ENCODE data around the gene TTC17.

GRCh38 chr11:43427971-43428370 lies 69.3 kb downstream of the TTC17 start:
- TF ChIP-seq MAX (IDR thresholded peaks at IDR 0.05; ENCODE audit: low read depth, low read length) (no peak), MYC (IDR thresholded peaks at IDR 0.05; ENCODE audit: low read depth, low read length) (no peak), CTCF (IDR thresholded peaks at IDR 0.05; ENCODE audit: low read depth, low read length) (no peak)

Data from NB4 (cell line).